ENCODE measurements around the gene SLIT1. TPM values are rescaled to one million over a fixed set of nuclear protein-coding genes. Genes with fewer than 3 reads are reported as not detected.
A peak's percentile ranks its signal among the peaks of the same experiment; 100 is the strongest.

SLIT1 gene
- total RNA-seq, 1 experiment from 2014 or later, result not detected

GRCh38 chr10:97203220-97203619, 17.5 kb upstream of the SLIT1 start:
- no peak for DNase-seq (ENCODE audit: low spot score)

- no peak for DNase-seq (ENCODE audit: low spot score)
Observed at GRCh38 chr10:97200616-97201015, 14.9 kb upstream of the SLIT1 start.

- DNase-seq (ENCODE audit: low spot score), result no peak
Observed at GRCh38 chr10:97199152-97199551, 13.4 kb upstream of the SLIT1 start.

GRCh38 chr10:97197030-97197500, 11.3 kb upstream of the SLIT1 start:
- no peak for DNase-seq (ENCODE audit: low spot score)

- peak; percentile 64 for DNase-seq (ENCODE audit: low spot score)
Observed at GRCh38 chr10:97196223-97197029, 10.7 kb upstream of the SLIT1 start.

- no peak for DNase-seq (ENCODE audit: low spot score)
Observed at GRCh38 chr10:97195706-97196222, 10.0 kb upstream of the SLIT1 start.

GRCh38 chr10:97192952-97193435, 7.2 kb upstream of the SLIT1 start:
- DNase-seq (ENCODE audit: low spot score), result no peak

GRCh38 chr10:97190450-97190849, 4.7 kb upstream of the SLIT1 start:
- DNase-seq (ENCODE audit: low spot score), result no peak

GRCh38 chr10:97188261-97188711, 2.5 kb upstream of the SLIT1 start:
- DNase-seq (ENCODE audit: low spot score), result no peak

GRCh38 chr10:97186911-97187310, 1.2 kb upstream of the SLIT1 start:
- DNase-seq (ENCODE audit: low spot score), result no peak

GRCh38 chr10:97184971-97185325, 811 bp downstream of the SLIT1 start:
- DNase-seq (ENCODE audit: low spot score), result no peak

- no peak for DNase-seq (ENCODE audit: low spot score)
Observed at GRCh38 chr10:97183314-97183713, 2.4 kb downstream of the SLIT1 start.

GRCh38 chr10:97182288-97182990, 3.3 kb downstream of the SLIT1 start:
- DNase-seq (ENCODE audit: low spot score), result no peak

- DNase-seq (ENCODE audit: low spot score), result no peak
Observed at GRCh38 chr10:97180986-97181385, 4.8 kb downstream of the SLIT1 start.

GRCh38 chr10:97180363-97180755, 5.4 kb downstream of the SLIT1 start:
- no peak for DNase-seq (ENCODE audit: low spot score)

GRCh38 chr10:97179731-97180362, 5.9 kb downstream of the SLIT1 start:
- DNase-seq (ENCODE audit: low spot score), result no peak

- DNase-seq (ENCODE audit: low spot score), result no peak
Observed at GRCh38 chr10:97179311-97179710, 6.4 kb downstream of the SLIT1 start.

- no peak for DNase-seq (ENCODE audit: low spot score)
Observed at GRCh38 chr10:97178074-97178473, 7.7 kb downstream of the SLIT1 start.

- no peak for DNase-seq (ENCODE audit: low spot score)
Observed at GRCh38 chr10:97176226-97176625, 9.5 kb downstream of the SLIT1 start.

GRCh38 chr10:97175586-97175985, 10.2 kb downstream of the SLIT1 start:
- no peak for DNase-seq (ENCODE audit: low spot score)

GRCh38 chr10:97174941-97175340, 10.8 kb downstream of the SLIT1 start:
- no peak for DNase-seq (ENCODE audit: low spot score)

- DNase-seq (ENCODE audit: low spot score), result no peak
Observed at GRCh38 chr10:97174276-97174775, 11.4 kb downstream of the SLIT1 start.
